Neural progenitor cell (in vitro differentiated cells): ENCODE results near the gene TMEM198. TPM values are rescaled to one million over a fixed set of nuclear protein-coding genes. Genes with fewer than 3 reads are reported as not detected.

Source experiments
- DNase-seq: peaks from one replicate; pipeline ENCODE4 v3.0.0-alpha.2; 2016; ENCODE audit warnings: low spot score
- H2AFZ ChIP-seq: fragments of 200-600 bp; sonication (generic); replicated peaks from 2 replicates; pipeline ENCODE4 v1.6.1; 2016; ENCODE audit warnings: antibody characterized with exemption
- H3F3A ChIP-seq: fragments of 200-600 bp; sonication (generic); 2 replicates; pipeline ENCODE4 v1.6.1; 2016; ENCODE audit warnings: antibody characterized with exemption, low read depth
- H3K27ac ChIP-seq: fragments of 200-600 bp; sonication (generic); 2 replicates; pipeline ENCODE4 v1.5.1; 2016; ENCODE audit warnings: mild to moderate bottlenecking
- H3K27me3 ChIP-seq: fragments of 200-600 bp; sonication (generic); 2 replicates; pipeline ENCODE4 v1.6.1; 2016; ENCODE audit warnings: mild to moderate bottlenecking, moderate library complexity
- H3K36me3 ChIP-seq: fragments of 200-600 bp; sonication (generic); 2 replicates; pipeline ENCODE4 v1.5.1; 2016
- H3K4me1 ChIP-seq: fragments of 200-600 bp; sonication (generic); 2 replicates; pipeline ENCODE4 v1.6.1; 2016; ENCODE audit warnings: mixed run types
- H3K4me2 ChIP-seq: fragments of 200-600 bp; sonication (generic); 2 replicates; pipeline ENCODE4 v1.6.1; 2016
- H3K4me3 ChIP-seq: fragments of 200-600 bp; sonication (generic); 2 replicates; pipeline ENCODE4 v1.5.1; 2016
- H3K79me2 ChIP-seq: fragments of 200-600 bp; sonication (generic); 2 replicates; pipeline ENCODE4 v1.6.1; 2016; ENCODE audit warnings: low read depth
- H3K9ac ChIP-seq: fragments of 200-600 bp; sonication (generic); 2 replicates; pipeline ENCODE4 v1.6.1; 2016
- H3K9me3 ChIP-seq: fragments of 200-600 bp; sonication (generic); 2 replicates; pipeline ENCODE4 v1.5.1; 2016; ENCODE audit warnings: low read depth
- H4K20me1 ChIP-seq: fragments of 200-600 bp; sonication (generic); 2 replicates; pipeline ENCODE4 v1.6.1; 2016; ENCODE audit warnings: low read depth
- H3K27ac Mint-ChIP-seq: 3 replicates; pipeline ENCODE4 v1.8.0; 2021; ENCODE audit warnings: mixed read lengths
- H3K27me3 Mint-ChIP-seq: 2 replicates; pipeline ENCODE4 v1.8.0; 2022; ENCODE audit warnings: low read depth, mild to moderate bottlenecking, inconsistent platforms, moderate library complexity, mixed read lengths; ENCODE audit not compliant: insufficient read depth
- H3K36me3 Mint-ChIP-seq: 3 replicates; pipeline ENCODE4 v1.8.0; 2021; ENCODE audit warnings: mixed read lengths
- H3K4me1 Mint-ChIP-seq: 3 replicates; pipeline ENCODE4 v1.8.0; 2021; ENCODE audit warnings: mixed read lengths
- H3K4me3 Mint-ChIP-seq: 3 replicates; pipeline ENCODE4 v1.8.0; 2021; ENCODE audit warnings: mild to moderate bottlenecking, moderate library complexity, mixed read lengths
- H3K9me3 Mint-ChIP-seq: 3 replicates; pipeline ENCODE4 v1.8.0; 2020; ENCODE audit warnings: mixed read lengths
- EZH2 ChIP-seq: fragments of 200-600 bp; sonication (generic); IDR thresholded peaks from 2 replicates; pipeline ENCODE4 v1.6.1; 2017; ENCODE audit warnings: antibody characterized with exemption, mild to moderate bottlenecking, moderate library complexity
- EZH2phosphoT487 ChIP-seq: fragments of 200-600 bp; sonication (generic); IDR thresholded peaks from 2 replicates; pipeline ENCODE4 v1.6.1; 2017; ENCODE audit warnings: antibody characterized with exemption
- total RNA-seq: library from RNA; depleted of rRNA; stranded (reverse); fragments of >200 nt; gene quantifications from 2 replicates; pipeline ENCODE4 v1.2.3, GENCODE V29; 2015; ENCODE audit warnings: low replicate concordance
- TF ChIP-seq, protein P1 (sequence below): fragments of 200-600 bp; sonication (generic); IDR thresholded peaks from 2 replicates; pipeline ENCODE4 v1.5.1; 2017; ENCODE audit warnings: antibody characterized with exemption, mild to moderate bottlenecking

Gene TMEM198
- total RNA-seq, 1 donor from 2014 or later, result 0.79 TPM

DNA sequence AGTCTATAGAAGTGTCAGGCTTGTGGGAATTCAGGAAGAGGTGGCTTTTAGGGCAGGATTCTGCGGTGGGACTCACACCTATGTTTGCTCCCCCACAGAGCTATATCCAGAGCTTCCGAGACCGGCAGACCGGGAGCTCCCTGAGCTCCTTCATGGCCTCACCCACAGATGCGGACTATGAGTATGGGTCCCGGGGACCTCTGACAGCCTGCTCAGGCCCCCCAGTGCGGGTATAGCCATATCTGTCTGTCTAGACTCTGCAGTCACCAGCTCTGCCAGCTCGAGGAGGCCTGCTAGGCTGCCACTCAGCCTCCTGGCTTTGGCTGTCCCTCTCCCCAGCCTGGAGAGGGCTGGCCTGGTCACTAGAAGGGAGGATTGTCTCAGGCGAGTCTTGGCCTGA is 5.8 kb downstream of the TMEM198 start:
- H3K27me3 Mint-ChIP-seq, result peaks cover 24% of the 10 kb centered on the region
- no peak overlapping the region for H2AFZ ChIP-seq
- no peak overlapping the region for H3K4me2 ChIP-seq
- peaks cover 10% of the 10 kb centered on the region for H3K36me3 Mint-ChIP-seq
- no peaks in the 10 kb centered on the region for H3K36me3 ChIP-seq
- no peak for DNase-seq
- no peak overlapping the region for H3K27ac Mint-ChIP-seq
- peaks cover 18% of the 10 kb centered on the region for H3K4me1 Mint-ChIP-seq
- peaks cover 5% of the 10 kb centered on the region for H3K4me1 ChIP-seq
- no peaks in the 10 kb centered on the region for H3K9me3 Mint-ChIP-seq
- no peak overlapping the region for H3K4me3 ChIP-seq
- peaks cover 4% of the 10 kb centered on the region for H3F3A ChIP-seq
- H3K4me3 Mint-ChIP-seq, result no peak overlapping the region
- H3K27me3 ChIP-seq, result peaks cover 49% of the 10 kb centered on the region
- no peak overlapping the region for H3K9ac ChIP-seq
- H3K9me3 ChIP-seq, result no peaks in the 10 kb centered on the region
- peaks cover 19% of the 10 kb centered on the region for H4K20me1 ChIP-seq
- no peaks in the 10 kb centered on the region for H3K79me2 ChIP-seq
- TF ChIP-seq EZH2phosphoT487 (no peak), EZH2 (no peak)
- TF ChIP-seq, protein P1, sequence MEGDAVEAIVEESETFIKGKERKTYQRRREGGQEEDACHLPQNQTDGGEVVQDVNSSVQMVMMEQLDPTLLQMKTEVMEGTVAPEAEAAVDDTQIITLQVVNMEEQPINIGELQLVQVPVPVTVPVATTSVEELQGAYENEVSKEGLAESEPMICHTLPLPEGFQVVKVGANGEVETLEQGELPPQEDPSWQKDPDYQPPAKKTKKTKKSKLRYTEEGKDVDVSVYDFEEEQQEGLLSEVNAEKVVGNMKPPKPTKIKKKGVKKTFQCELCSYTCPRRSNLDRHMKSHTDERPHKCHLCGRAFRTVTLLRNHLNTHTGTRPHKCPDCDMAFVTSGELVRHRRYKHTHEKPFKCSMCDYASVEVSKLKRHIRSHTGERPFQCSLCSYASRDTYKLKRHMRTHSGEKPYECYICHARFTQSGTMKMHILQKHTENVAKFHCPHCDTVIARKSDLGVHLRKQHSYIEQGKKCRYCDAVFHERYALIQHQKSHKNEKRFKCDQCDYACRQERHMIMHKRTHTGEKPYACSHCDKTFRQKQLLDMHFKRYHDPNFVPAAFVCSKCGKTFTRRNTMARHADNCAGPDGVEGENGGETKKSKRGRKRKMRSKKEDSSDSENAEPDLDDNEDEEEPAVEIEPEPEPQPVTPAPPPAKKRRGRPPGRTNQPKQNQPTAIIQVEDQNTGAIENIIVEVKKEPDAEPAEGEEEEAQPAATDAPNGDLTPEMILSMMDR, result no peak
- H3K27ac ChIP-seq, result no peak overlapping the region

DNA sequence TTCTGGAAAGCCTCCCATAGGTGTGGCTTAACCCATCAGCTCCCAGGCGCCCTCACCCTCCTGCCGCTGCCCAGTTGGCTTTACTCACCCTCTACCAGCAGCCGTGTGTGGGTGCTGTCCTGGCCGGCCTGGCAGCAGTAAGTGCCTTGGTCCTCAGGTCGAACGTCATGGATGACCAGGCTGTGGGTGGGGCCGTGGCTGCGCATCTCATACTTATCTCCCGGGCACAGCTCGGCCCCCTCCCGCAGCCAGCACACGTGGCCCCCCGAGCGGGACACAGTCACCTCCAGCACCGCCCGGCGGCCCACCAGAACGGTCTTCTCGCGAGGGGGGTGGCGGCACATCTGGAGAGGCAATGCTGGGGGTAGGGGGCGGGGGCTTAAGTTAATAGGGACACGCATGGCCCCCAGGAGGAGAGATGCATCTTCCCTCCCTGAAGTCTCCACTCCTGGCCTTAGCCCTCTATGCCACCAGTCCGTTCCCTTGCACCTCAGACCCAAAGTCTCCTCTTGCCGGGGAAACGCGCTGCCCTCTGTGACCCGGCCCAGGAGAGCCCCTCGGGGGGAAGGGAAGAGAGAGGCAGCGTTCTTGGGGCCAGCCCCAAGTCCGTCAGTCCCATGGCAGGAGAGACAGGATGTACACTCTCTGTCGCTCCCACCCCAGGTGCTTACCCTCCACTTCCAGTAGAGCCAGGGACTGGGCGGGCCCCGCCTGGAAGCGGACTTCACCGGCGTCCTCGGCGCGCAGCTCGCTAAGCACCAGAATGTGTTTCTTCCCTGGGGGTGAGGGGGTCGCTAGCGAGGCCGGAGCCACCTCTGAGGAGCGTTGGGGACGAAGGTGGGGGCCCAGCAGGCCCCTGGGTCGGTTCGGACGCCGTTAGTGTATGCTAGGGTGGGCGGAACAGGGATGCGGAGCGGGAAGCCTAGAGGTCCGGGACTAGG is 7.9 kb downstream of the TMEM198 start:
- Mint-ChIP-seq H3K4me1 (peaks cover 11% of the 10 kb centered on the region), H3K36me3 (peaks cover 9% of the 10 kb centered on the region), H3K9me3 (no peaks in the 10 kb centered on the region), H3K27ac (peak overlapping the region; percentile 46), H3K4me3 (peak overlapping the region; percentile 88), H3K27me3 (peaks cover 20% of the 10 kb centered on the region)
- TF ChIP-seq EZH2, result no peak
- TF ChIP-seq EZH2phosphoT487, result no peak
- TF ChIP-seq, protein P1, result no peak
- Histone ChIP-seq H3K4me1 (peaks cover 5% of the 10 kb centered on the region), H3K4me3 (peak overlapping the region; percentile 82), H4K20me1 (peaks cover 14% of the 10 kb centered on the region), H3K27ac (no peak overlapping the region), H3K36me3 (no peaks in the 10 kb centered on the region), H3K9me3 (no peaks in the 10 kb centered on the region), H3K27me3 (peaks cover 39% of the 10 kb centered on the region), H3K79me2 (no peaks in the 10 kb centered on the region), H3K4me2 (peak overlapping the region; percentile 98), H3K9ac (no peak overlapping the region), H2AFZ (peak overlapping the region; percentile 86), H3F3A (no peaks in the 10 kb centered on the region)
- peak; percentile 40 for DNase-seq

DNA sequence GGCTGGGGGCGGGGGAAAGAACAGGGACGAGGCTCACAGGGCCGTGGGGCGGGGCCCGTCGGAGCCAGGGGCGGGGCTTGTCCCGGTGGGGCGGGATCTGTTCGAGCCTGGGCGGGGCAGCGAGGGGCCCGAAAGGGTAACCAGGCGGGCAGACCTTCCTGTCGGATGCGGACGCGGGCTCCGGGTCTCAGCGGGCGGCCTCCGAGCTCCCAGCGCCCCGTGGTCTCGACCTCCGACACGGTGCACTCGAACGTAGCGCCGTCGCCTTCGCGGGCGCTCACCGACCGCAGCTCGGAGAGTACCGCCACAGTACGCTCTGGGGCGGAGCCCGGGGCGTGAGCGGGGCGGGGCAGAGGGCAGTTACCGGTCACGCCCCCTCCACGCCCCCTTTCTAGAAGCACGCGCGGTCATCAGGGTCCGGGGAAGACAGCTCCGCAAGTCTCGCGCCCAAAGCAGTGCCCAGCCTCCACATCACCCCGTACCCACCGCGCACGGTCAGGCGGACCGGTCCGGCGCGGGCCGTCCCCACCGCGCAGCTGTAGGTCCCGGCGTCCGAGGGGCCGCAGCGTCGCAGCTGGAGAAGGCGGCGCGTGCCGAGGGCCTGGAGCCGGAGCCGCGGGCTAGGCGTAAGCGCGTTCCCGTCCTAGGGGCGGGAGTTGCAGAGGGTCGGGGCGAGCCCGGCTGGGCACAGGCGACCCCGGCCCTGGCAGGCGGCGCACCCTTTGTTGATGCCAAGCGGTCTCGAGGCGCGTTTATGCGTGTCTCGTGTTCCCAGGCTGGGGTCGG is 8.7 kb downstream of the TMEM198 start:
- peaks cover 11% of the 10 kb centered on the region for H3K4me1 Mint-ChIP-seq

More for the DNA sequence above, 8.7 kb downstream of the TMEM198 start:
- Histone ChIP-seq H2AFZ (peak overlapping the region; percentile 86), H3F3A (no peaks in the 10 kb centered on the region), H3K4me1 (peaks cover 5% of the 10 kb centered on the region), H3K27me3 (peaks cover 39% of the 10 kb centered on the region), H3K36me3 (no peaks in the 10 kb centered on the region), H3K4me2 (peak overlapping the region; percentile 98), H3K9ac (no peak overlapping the region), H4K20me1 (peaks cover 14% of the 10 kb centered on the region), H3K9me3 (no peaks in the 10 kb centered on the region), H3K4me3 (peak overlapping the region; percentile 82), H3K27ac (no peak overlapping the region), H3K79me2 (no peaks in the 10 kb centered on the region)
- Mint-ChIP-seq H3K4me3 (peak overlapping the region; percentile 88), H3K9me3 (no peaks in the 10 kb centered on the region), H3K27me3 (peaks cover 20% of the 10 kb centered on the region), H3K36me3 (peaks cover 5% of the 10 kb centered on the region), H3K27ac (no peak overlapping the region)
- TF ChIP-seq EZH2phosphoT487 (peak; percentile 2), EZH2 (peak; percentile 59)
- TF ChIP-seq, protein P1, result no peak
- peak; percentile 94 for DNase-seq
